ENCODE data around the gene FAM217A. TPM values are rescaled to one million over a fixed set of nuclear protein-coding genes. Genes with fewer than 3 reads are reported as not detected.
A peak's percentile ranks its signal among the peaks of the same experiment; 100 is the strongest.
"Not testable (repeated sequence)": the region's sequence is repeated elsewhere in the genome, so short reads cannot be mapped to it uniquely, and the experiment has no call there.

FAM217A gene
- total and polyA plus RNA-seq, 7 donors: not detected

DNA sequence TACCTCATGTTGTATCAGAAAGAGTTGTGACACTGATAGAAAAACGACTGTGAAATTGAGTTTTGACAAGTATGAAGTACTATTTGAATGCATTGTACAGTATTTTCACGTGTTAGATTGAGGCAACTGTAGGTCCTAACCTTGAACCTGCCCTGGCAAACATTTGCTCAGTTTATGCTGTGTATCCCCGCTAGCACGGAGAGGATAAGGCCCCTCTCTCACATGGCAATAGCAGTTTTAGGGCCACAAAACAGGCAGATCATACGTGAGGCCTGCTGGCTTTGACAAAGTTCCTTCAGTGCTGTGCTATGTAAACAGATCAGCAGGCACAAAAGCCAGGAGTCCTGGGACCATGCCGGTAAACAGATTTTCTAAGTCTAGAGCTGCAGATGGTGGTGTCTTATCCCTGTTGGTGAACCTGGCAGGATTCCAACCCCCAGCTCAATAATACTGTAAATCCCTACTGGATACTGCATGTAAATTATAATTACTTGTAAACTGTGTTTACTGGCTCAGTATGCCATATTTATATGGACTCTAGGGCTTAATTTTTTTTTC, 23.8 kb upstream of the FAM217A start:
- intact Hi-C loops (cut with DNase I): no loop called here
- peaks cover 26% of the 10 kb centered on the region for H3K4me1 ChIP-seq
- no peaks in the 10 kb centered on the region for H3K36me3 ChIP-seq (ENCODE audit: insufficient read depth in 1 of 2, low read depth in 1 of 2)
- TF ChIP-seq, protein P1, sequence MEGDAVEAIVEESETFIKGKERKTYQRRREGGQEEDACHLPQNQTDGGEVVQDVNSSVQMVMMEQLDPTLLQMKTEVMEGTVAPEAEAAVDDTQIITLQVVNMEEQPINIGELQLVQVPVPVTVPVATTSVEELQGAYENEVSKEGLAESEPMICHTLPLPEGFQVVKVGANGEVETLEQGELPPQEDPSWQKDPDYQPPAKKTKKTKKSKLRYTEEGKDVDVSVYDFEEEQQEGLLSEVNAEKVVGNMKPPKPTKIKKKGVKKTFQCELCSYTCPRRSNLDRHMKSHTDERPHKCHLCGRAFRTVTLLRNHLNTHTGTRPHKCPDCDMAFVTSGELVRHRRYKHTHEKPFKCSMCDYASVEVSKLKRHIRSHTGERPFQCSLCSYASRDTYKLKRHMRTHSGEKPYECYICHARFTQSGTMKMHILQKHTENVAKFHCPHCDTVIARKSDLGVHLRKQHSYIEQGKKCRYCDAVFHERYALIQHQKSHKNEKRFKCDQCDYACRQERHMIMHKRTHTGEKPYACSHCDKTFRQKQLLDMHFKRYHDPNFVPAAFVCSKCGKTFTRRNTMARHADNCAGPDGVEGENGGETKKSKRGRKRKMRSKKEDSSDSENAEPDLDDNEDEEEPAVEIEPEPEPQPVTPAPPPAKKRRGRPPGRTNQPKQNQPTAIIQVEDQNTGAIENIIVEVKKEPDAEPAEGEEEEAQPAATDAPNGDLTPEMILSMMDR (IDR thresholded peaks at IDR 0.05): no peak
- DNase-seq (no peak), ATAC-seq (peak in 1 of 4 donors; percentile 21)
- 41 to 58% (median 46%) methylated on average over 6 of the region's 6 CpGs for WGBS, 3 donors
- no peak overlapping the region for H3K4me3 ChIP-seq
- no peaks in the 10 kb centered on the region for H3K27me3 ChIP-seq (ENCODE audit: insufficient read depth in 3 of 3, low read length in 2 of 3)
- peak overlapping the region; percentile 41 for H3K27ac ChIP-seq
- H3K9me3 ChIP-seq: no peaks in the 10 kb centered on the region

DNA sequence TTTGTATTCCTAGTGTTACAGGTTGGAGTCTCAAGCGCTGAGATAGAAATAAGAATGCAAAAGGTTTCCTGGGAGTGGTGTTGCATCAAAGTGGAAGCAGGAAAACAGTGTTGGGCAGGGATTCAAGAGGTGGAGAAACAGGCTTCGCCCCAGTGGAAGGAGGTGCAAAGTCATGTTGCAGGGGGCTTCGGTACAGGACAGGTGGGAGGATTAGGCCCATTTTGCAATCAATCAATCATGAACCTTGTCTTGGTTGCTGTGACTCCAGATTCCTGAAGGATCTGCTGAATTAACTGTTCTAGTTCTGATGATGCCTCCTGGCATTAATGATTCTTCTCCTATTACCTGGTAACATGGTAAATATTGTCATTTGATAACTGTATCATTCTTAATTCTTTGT, 22.4 kb upstream of the FAM217A start:
- WGBS, 3 donors: 19 to 44% (median 39%) methylated on average over 3 of the region's 3 CpGs
- ATAC-seq (peak in 3 of 4 donors; percentile 57 to 64 (median 59)), DNase-seq (no peak)
- H3K4me1 ChIP-seq: peaks cover 25% of the 10 kb centered on the region
- no peaks in the 10 kb centered on the region for H3K36me3 ChIP-seq (ENCODE audit: insufficient read depth in 1 of 2, low read depth in 1 of 2)
- intact Hi-C loops (cut with DNase I): no loop called here
- H3K4me3 ChIP-seq: no peak overlapping the region
- TF ChIP-seq, protein P1 (IDR thresholded peaks at IDR 0.05): no peak
- H3K9me3 ChIP-seq: no peaks in the 10 kb centered on the region
- H3K27me3 ChIP-seq (ENCODE audit: insufficient read depth in 3 of 3, low read length in 2 of 3): no peaks in the 10 kb centered on the region
- H3K27ac ChIP-seq: peak overlapping the region; percentile 41

DNA sequence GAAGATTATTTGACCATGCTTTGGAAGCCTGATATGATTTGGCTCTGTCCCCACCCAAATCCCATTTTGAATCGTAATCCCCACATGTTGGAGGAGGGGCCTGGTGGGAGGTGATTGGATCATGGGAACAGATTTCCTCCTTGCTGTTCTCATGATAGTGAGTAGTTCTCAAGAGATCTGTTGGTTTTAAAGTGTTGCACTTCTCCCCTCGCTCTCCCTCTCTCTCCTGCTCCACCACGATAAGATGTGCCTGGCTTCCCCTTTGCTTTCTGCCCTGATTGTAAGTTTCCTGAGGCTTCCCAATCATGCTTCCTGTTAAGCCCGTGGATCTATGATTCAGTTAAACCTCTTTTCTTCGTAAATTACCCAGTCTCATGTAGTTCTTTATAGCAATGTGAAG, 21.7 kb upstream of the FAM217A start:
- 42 to 58% (median 53%) methylated on average over 5 of the region's 5 CpGs for WGBS, 3 donors
- intact Hi-C loops (cut with DNase I): no loop called here
- Histone ChIP-seq H3K9me3 (no peaks in the 10 kb centered on the region), H3K4me1 (peaks cover 25% of the 10 kb centered on the region), H3K36me3 (ENCODE audit: insufficient read depth in 1 of 2, low read depth in 1 of 2) (no peaks in the 10 kb centered on the region), H3K27me3 (ENCODE audit: insufficient read depth in 3 of 3, low read length in 2 of 3) (no peaks in the 10 kb centered on the region), H3K27ac (peak overlapping the region; percentile 41), H3K4me3 (no peak overlapping the region)
- ATAC-seq (peak in 2 of 4 donors; percentile 19 to 28), DNase-seq (no peak)
- TF ChIP-seq, protein P1 (IDR thresholded peaks at IDR 0.05): no peak

DNA sequence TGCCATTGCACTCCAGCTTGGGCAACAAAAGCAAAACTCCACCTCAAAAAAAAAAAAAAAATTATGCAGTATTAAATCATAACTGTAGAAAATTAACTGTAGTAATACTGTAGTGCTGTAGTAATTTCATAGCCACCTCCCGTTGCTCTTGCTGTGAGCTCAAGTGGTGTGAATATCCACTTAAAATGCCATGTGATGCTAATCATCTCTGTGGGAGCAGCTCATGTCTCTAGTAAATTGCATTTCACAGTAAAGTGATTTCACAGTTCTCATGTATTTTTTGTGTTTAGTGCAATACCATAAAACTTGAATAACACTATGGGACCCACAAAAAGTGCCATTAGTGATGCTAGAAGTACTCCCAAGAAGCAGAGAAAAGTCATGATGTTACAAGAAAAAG, 14.4 kb upstream of the FAM217A start:
- Histone ChIP-seq H3K4me1 (no peaks in the 10 kb centered on the region), H3K9me3 (no peaks in the 10 kb centered on the region), H3K36me3 (ENCODE audit: insufficient read depth in 1 of 2, low read depth in 1 of 2) (no peaks in the 10 kb centered on the region), H3K27ac (no peak overlapping the region), H3K4me3 (no peak overlapping the region), H3K27me3 (ENCODE audit: insufficient read depth in 3 of 3, low read length in 2 of 3) (no peaks in the 10 kb centered on the region)
- DNase-seq: no peak
- TF ChIP-seq, protein P1 (IDR thresholded peaks at IDR 0.05): no peak
- WGBS, 3 donors: 43 to 58% (median 43%) methylated on average over 1 of the region's 1 CpG
- no peak for ATAC-seq
- intact Hi-C loops (cut with DNase I): no loop called here

DNA sequence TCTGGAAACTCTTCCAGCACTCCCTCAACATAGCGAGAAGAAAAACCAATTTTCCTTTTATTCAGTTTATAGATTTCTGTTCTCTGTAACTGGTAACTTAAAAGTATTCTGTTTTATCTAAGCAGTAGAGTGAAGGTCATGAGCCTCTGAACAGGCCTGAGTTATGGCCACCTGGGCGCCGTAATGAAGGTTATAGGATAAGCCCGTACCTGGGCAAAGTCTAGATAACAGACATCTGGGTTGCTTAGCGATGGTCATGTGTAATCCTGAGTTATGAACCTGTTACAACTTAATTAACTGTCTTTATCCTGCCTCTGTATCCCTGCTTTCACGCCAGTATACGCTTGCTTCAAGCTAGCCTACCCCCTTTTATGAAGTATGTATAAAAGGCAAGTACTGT, 13.0 kb upstream of the FAM217A start:
- TF ChIP-seq, protein P1 (IDR thresholded peaks at IDR 0.05): no peak
- ATAC-seq: no peak
- Histone ChIP-seq H3K36me3 (ENCODE audit: insufficient read depth in 1 of 2, low read depth in 1 of 2) (no peaks in the 10 kb centered on the region), H3K27me3 (ENCODE audit: insufficient read depth in 3 of 3, low read length in 2 of 3) (no peaks in the 10 kb centered on the region), H3K27ac (no peak overlapping the region), H3K9me3 (no peaks in the 10 kb centered on the region), H3K4me1 (no peaks in the 10 kb centered on the region), H3K4me3 (no peak overlapping the region)
- intact Hi-C loops (cut with DNase I): no loop called here
- 91 to 94% (median 92%) methylated on average over 7 of the region's 7 CpGs for WGBS, 3 donors
- no peak for DNase-seq

DNA sequence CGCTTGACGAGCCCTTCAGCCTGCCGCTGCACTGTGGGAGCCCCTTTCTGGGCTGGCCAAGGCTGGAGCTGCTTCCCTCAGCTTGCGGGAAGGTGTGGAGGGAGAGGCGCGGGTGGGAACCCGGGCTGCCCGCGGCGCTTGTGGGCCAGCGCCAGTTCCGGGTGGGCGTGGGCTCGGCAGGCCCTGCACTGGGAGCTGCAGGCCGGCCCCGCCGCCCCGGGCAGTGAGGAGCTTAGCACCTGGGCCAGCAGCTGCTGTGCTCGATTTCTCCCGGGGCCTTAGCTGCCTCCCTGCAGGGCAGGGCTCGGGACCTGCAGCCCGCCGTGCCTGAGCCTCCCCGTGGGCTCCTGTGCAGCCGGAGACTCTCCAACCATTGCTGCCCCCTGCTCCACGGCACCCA, 11.1 kb upstream of the FAM217A start:
- H3K9me3 ChIP-seq; H3K27me3 ChIP-seq (ENCODE audit: insufficient read depth in 3 of 3, low read length in 2 of 3); intact Hi-C loops (cut with DNase I); H3K4me3 ChIP-seq; H3K27ac ChIP-seq; ATAC-seq; DNase-seq; H3K4me1 ChIP-seq; H3K36me3 ChIP-seq (ENCODE audit: insufficient read depth in 1 of 2, low read depth in 1 of 2): not testable (repeated sequence)
- 94 to 97% (median 95%) methylated on average over 22 to 26 of the region's 26 CpGs for WGBS, 3 donors
